WERI-Rb-1 (cell line): Measurements from ENCODE around the gene PNMA8B.
A peak's percentile ranks its signal among the peaks of the same experiment; 100 is the strongest.

Source experiments
- DNase-seq: peaks from one replicate; pipeline ENCODE4 v3.0.0-alpha.2; 2020
- H3K27ac ChIP-seq: fragments of 250-450 bp; sonication (Bioruptor Pico); 2 replicates; pipeline ENCODE4 v1.5.1; 2020; ENCODE audit warnings: mild to moderate bottlenecking, moderate library complexity
- H3K27me3 ChIP-seq: fragments of 250-450 bp; sonication (Bioruptor Pico); 2 replicates; pipeline ENCODE4 v1.5.1; 2021; ENCODE audit warnings: mild to moderate bottlenecking, low read depth, moderate library complexity; ENCODE audit not compliant: insufficient read depth, severe bottlenecking
- H3K36me3 ChIP-seq: fragments of 250-450 bp; sonication (Bioruptor Pico); 2 replicates; pipeline ENCODE4 v1.5.1; 2020; ENCODE audit warnings: mild to moderate bottlenecking, moderate library complexity
- H3K4me3 ChIP-seq: 2 replicates; pipeline ENCODE4 v1.5.1; 2011; ENCODE audit warnings: low read depth, mild to moderate bottlenecking, control low read depth, low read length
- H3K9me3 ChIP-seq: fragments of 250-450 bp; sonication (Bioruptor Pico); 2 replicates; pipeline ENCODE4 v1.5.1; 2021; ENCODE audit warnings: mild to moderate bottlenecking, moderate library complexity; ENCODE audit not compliant: severe bottlenecking
- TF ChIP-seq, protein P1 (sequence below): IDR thresholded peaks from 2 replicates; pipeline ENCODE4 v1.5.1; 2011; ENCODE audit warnings: low read depth, mild to moderate bottlenecking, control low read depth, inconsistent platforms, low read length

The PNMA8B gene

DNA sequence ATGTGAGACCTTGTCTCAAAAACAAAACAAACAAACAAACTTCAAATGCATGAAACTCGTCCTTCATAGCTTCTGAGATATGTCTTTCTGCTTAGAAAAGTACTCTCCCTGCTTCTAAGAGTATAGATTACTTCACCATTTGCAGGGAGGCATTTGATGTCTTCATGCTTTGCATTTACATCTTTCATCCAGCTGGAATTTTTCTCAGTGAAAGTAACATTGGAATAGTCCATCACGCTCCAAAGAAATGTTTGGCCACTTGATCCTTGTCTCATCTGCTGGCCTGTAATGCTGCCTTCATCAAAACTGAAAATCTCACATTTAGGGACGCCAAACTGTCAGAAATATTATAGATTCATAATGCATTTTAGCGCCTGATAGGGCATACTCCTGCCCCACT lies 43.5 kb downstream of the PNMA8B start:
- peaks cover 10% of the 10 kb centered on the region for H3K9me3 ChIP-seq
- no peak overlapping the region for H3K4me3 ChIP-seq
- DNase-seq = no peak
- H3K27me3 ChIP-seq = no peaks in the 10 kb centered on the region
- peak overlapping the region; percentile 87 for H3K27ac ChIP-seq
- no peaks in the 10 kb centered on the region for H3K36me3 ChIP-seq
- TF ChIP-seq, protein P1, sequence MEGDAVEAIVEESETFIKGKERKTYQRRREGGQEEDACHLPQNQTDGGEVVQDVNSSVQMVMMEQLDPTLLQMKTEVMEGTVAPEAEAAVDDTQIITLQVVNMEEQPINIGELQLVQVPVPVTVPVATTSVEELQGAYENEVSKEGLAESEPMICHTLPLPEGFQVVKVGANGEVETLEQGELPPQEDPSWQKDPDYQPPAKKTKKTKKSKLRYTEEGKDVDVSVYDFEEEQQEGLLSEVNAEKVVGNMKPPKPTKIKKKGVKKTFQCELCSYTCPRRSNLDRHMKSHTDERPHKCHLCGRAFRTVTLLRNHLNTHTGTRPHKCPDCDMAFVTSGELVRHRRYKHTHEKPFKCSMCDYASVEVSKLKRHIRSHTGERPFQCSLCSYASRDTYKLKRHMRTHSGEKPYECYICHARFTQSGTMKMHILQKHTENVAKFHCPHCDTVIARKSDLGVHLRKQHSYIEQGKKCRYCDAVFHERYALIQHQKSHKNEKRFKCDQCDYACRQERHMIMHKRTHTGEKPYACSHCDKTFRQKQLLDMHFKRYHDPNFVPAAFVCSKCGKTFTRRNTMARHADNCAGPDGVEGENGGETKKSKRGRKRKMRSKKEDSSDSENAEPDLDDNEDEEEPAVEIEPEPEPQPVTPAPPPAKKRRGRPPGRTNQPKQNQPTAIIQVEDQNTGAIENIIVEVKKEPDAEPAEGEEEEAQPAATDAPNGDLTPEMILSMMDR = no peak

DNA sequence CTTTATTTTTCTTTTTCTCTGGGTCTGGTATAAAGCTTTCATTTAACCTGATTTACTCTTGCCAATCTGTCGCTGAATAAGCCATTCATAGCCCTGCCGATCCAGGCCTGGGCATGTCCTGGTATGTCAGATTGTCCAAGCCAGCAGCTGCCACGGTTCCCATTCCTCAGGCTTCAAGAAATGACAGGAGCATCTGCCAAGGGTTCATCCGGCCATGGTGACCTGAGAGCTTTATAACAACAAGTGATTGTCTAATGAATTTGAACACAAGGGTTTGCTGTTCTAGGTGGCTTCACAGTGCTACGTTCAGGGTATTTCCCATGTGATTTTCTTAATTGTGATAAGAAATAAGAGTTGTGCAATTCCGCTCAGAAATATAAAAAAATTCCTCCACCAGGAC lies 44.3 kb downstream of the PNMA8B start:
- TF ChIP-seq, protein P1 = no peak
- peak; percentile 86 for DNase-seq
- no peaks in the 10 kb centered on the region for H3K36me3 ChIP-seq
- H3K4me3 ChIP-seq = no peak overlapping the region
- no peaks in the 10 kb centered on the region for H3K27me3 ChIP-seq
- H3K27ac ChIP-seq = peak overlapping the region; percentile 87
- H3K9me3 ChIP-seq = peaks cover 10% of the 10 kb centered on the region

DNA sequence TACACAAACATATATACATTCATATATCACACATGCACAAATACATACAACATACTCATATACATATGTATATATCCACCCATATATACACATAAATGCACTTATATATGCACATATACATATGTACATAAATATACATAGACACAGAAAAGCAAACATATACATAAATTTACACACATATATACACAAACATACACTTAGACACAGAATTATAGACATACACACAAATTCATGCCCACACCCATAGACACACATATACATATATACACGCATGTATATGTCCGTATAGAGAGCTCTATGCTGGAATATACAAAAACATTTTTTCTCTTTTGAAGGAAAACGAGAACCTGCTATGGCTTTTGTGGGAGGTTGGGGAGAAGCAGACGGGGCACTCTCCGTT lies 44.9 kb downstream of the PNMA8B start:
- TF ChIP-seq, protein P1 = no peak
- Histone ChIP-seq H3K9me3 (peaks cover 10% of the 10 kb centered on the region), H3K27me3 (no peaks in the 10 kb centered on the region), H3K4me3 (no peak overlapping the region), H3K27ac (peak overlapping the region; percentile 87), H3K36me3 (no peaks in the 10 kb centered on the region)
- no peak for DNase-seq

DNA sequence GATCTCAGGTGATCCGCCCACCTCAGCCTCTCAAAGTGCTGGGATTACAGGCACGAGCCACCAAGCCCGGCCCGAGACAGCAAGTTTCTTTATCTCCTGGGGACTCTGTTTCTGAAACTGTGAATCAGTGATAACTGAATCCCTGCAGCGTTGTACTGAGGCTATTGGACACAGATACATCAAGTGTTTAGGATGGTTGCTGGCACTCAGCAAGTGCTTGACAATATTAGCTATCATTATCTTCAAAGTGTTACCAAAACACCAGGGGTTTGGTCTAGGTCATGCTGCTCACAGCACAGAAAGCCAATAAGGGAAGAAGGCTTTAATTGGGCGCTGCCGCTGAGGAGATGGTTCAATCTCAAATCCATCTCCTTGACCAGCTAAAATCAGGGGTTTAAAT lies 46.4 kb downstream of the PNMA8B start:
- Histone ChIP-seq H3K9me3 (peaks cover 10% of the 10 kb centered on the region), H3K27ac (no peak overlapping the region), H3K4me3 (no peak overlapping the region), H3K27me3 (no peaks in the 10 kb centered on the region), H3K36me3 (no peaks in the 10 kb centered on the region)
- TF ChIP-seq, protein P1 = no peak
- DNase-seq = no peak

DNA sequence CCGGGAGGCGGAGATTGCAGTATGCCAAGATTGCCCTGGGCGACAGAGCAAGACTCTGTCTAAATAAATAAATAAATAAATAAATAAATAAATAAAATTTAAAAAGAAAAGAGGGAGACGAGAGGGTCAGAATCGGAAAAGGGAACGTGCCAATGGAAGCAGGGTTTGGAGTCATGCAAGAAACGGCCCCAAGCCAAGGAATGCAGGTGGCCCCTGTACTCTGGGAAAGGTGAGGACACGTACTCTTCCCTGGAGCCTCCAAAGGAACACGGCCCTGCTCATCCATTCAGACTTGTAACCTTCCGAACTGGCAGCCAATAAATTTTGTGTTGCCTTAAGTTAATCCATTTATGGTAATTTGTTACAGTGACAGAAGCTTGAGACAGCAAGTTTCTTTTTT lies 47.1 kb downstream of the PNMA8B start:
- no peak for DNase-seq
- Histone ChIP-seq H3K9me3 (peaks cover 10% of the 10 kb centered on the region), H3K27me3 (no peaks in the 10 kb centered on the region), H3K36me3 (no peaks in the 10 kb centered on the region), H3K27ac (no peak overlapping the region), H3K4me3 (no peak overlapping the region)
- TF ChIP-seq, protein P1 = no peak

DNA sequence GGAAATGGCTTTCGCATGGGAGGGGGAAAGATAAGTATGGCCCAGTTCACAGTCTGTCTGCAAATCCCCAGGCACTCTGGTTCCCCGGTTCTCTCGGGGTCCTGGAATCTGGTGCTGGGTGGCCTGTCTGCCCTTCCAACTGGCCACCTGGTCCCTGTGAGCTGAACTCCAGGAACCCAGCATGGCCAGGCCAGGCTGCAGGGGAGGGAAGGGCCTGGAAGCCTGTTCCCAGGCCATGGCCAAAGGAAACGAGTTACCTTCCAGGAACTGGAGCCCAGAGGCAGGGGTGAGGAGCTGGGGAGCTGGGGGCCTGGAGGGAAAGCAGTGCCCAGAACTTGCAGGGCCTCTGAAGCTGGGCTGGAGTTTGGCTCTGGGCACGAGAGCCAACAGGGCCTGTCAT lies 47.8 kb downstream of the PNMA8B start:
- Histone ChIP-seq H3K4me3 (no peak overlapping the region), H3K9me3 (peaks cover 10% of the 10 kb centered on the region), H3K36me3 (no peaks in the 10 kb centered on the region), H3K27me3 (no peaks in the 10 kb centered on the region), H3K27ac (no peak overlapping the region)
- TF ChIP-seq, protein P1 = no peak
- no peak for DNase-seq
